GM21786 (cell line): Measurements from ENCODE around the gene LIPC.

Source experiments
- ATAC-seq: cut with Tn5 transposase; IDR thresholded peaks from one replicate; pipeline ENCODE4 v1.9.1; 2021; ENCODE audit not compliant: unreplicated experiment

LIPC gene

GRCh38 chr15:58490888-58491473 lies 59.2 kb downstream of the LIPC start:
- no peak for ATAC-seq

- no peak for ATAC-seq
Observed at GRCh38 chr15:58491499-58492202, 59.9 kb downstream of the LIPC start.

- no peak for ATAC-seq
Observed at GRCh38 chr15:58492661-58493397, 61.0 kb downstream of the LIPC start.

- ATAC-seq = no peak
Observed at GRCh38 chr15:58494567-58494966, 62.8 kb downstream of the LIPC start.

GRCh38 chr15:58495891-58496408 lies 64.2 kb downstream of the LIPC start:
- ATAC-seq = no peak

GRCh38 chr15:58497046-58497785 lies 65.4 kb downstream of the LIPC start:
- ATAC-seq = no peak

GRCh38 chr15:58498821-58499580 lies 67.2 kb downstream of the LIPC start:
- no peak for ATAC-seq

- ATAC-seq = no peak
Observed at GRCh38 chr15:58501006-58501405, 69.2 kb downstream of the LIPC start.

GRCh38 chr15:58501636-58502188 lies 69.9 kb downstream of the LIPC start:
- no peak for ATAC-seq

- no peak for ATAC-seq
Observed at GRCh38 chr15:58503139-58504027, 71.6 kb downstream of the LIPC start.

GRCh38 chr15:58504674-58505234 lies 73.0 kb downstream of the LIPC start:
- ATAC-seq = no peak

GRCh38 chr15:58505581-58505980 lies 73.8 kb downstream of the LIPC start:
- ATAC-seq = no peak

- no peak for ATAC-seq
Observed at GRCh38 chr15:58506064-58506490, 74.3 kb downstream of the LIPC start.

GRCh38 chr15:58506783-58507668 lies 75.2 kb downstream of the LIPC start:
- no peak for ATAC-seq

GRCh38 chr15:58509556-58509955 lies 77.8 kb downstream of the LIPC start:
- no peak for ATAC-seq

GRCh38 chr15:58510715-58511598 lies 79.2 kb downstream of the LIPC start:
- no peak for ATAC-seq

GRCh38 chr15:58511599-58511987 lies 79.8 kb downstream of the LIPC start:
- no peak for ATAC-seq
